ENCODE data around the gene COL10A1. TPM values are rescaled to one million over a fixed set of nuclear protein-coding genes. Genes with fewer than 3 reads are reported as not detected.

Gene COL10A1
- total RNA-seq, 1 experiment from 2014 or later, result not detected

- Histone ChIP-seq H3K27me3 (replicated peaks; ENCODE audit: control insufficient read depth, insufficient read depth, low read length) (no peaks in the 10 kb centered on the region), H3K36me3 (ENCODE audit: control insufficient read depth, insufficient read depth, low read length) (no peaks in the 10 kb centered on the region), H3K4me1 (peaks cover 11% of the 10 kb centered on the region; the same call in 1 of the 2 replicates), H3K4me3 (ENCODE audit: low read depth, low read length) (no peak overlapping the region), H3K9me3 (no peaks in the 10 kb centered on the region)
- Mint-ChIP-seq H3K27me3 (ENCODE audit: insufficient read depth, unreplicated experiment) (no peaks in the 10 kb centered on the region), H3K4me1 (ENCODE audit: low read depth, unreplicated experiment) (peaks cover 19% of the 10 kb centered on the region), H3K36me3 (ENCODE audit: insufficient read depth, unreplicated experiment) (peaks cover 6% of the 10 kb centered on the region), H3K9me3 (ENCODE audit: unreplicated experiment) (no peaks in the 10 kb centered on the region), H3K4me3 (ENCODE audit: unreplicated experiment) (peak overlapping the region; percentile 53), H3K27ac (ENCODE audit: unreplicated experiment) (no peak overlapping the region)
- BruUV-seq (replicated peaks), result no TSS peak
- no peak for TF ChIP-seq CTCF (IDR thresholded peaks at IDR 0.05; ENCODE audit: insufficient read depth in 1 of 2, low read depth in 1 of 2, low read length in 1 of 2, severe bottlenecking in 1 of 2, unreplicated experiment in 1 of 2)
- CTCF ChIA-PET, result interaction anchor here (1.8 kb wide), 1 partner anchor 9 kb away, joined by 4 read pairs; no protein-coding TSS in a partner anchor
- POLR2A ChIA-PET, result no interaction called here
- no peak for DNase-seq
- intact Hi-C loops (cut with micrococcal nuclease; ENCODE audit: unreplicated experiment), result no loop called here
These were observed 23.1 kb downstream of the COL10A1 start for GRCh38 chr6:116102873-116103272.

- ChIA-PET POLR2A (interaction anchor here (0.6 to 1.9 kb wide), 3 partner anchors 10 to 45 kb away, joined by 3 to 19 read pairs (median 3); partner anchors contain the start of gene FRK), CTCF (interaction anchor here (1.7 to 1.8 kb wide), 2 partner anchors 10 to 91 kb away, joined by 4 to 14 read pairs; no protein-coding TSS in a partner anchor)
- no peaks in the 10 kb centered on the region for H3K36me3 ChIP-seq (ENCODE audit: control insufficient read depth, insufficient read depth, low read length)
- Mint-ChIP-seq H3K9me3 (ENCODE audit: unreplicated experiment) (no peaks in the 10 kb centered on the region), H3K4me1 (ENCODE audit: low read depth, unreplicated experiment) (peaks cover 19% of the 10 kb centered on the region), H3K4me3 (ENCODE audit: unreplicated experiment) (peak overlapping the region; percentile 94), H3K27me3 (ENCODE audit: insufficient read depth, unreplicated experiment) (no peaks in the 10 kb centered on the region), H3K36me3 (ENCODE audit: insufficient read depth, unreplicated experiment) (peaks cover 6% of the 10 kb centered on the region), H3K27ac (ENCODE audit: unreplicated experiment) (no peak overlapping the region)
- no TSS peak for BruUV-seq (replicated peaks)
- H3K27me3 ChIP-seq (replicated peaks; ENCODE audit: control insufficient read depth, insufficient read depth, low read length), result no peaks in the 10 kb centered on the region
- no peak for TF ChIP-seq CTCF (IDR thresholded peaks at IDR 0.05; ENCODE audit: insufficient read depth in 1 of 2, low read depth in 1 of 2, low read length in 1 of 2, severe bottlenecking in 1 of 2, unreplicated experiment in 1 of 2)
- H3K4me1 ChIP-seq, result peaks cover 11% of the 10 kb centered on the region; the same call in 1 of the 2 replicates
- H3K9me3 ChIP-seq, result 0 out of 2 replicates have a peak, but pooled peaks cover under 1% of the 10 kb centered on the region
- DNase-seq, result no peak
- H3K4me3 ChIP-seq (ENCODE audit: low read depth, low read length), result peak overlapping the region; percentile 73
- intact Hi-C loops (cut with micrococcal nuclease; ENCODE audit: unreplicated experiment), result loop anchor here (2.0 kb wide), 1 partner anchor 29 kb away; no protein-coding TSS in a partner anchor
These were observed 24.1 kb downstream of the COL10A1 start for GRCh38 chr6:116101790-116102189.

GRCh38 chr6:116101302-116101718 lies 24.6 kb downstream of the COL10A1 start:
- POLR2A ChIA-PET, result interaction anchor here (0.6 to 1.9 kb wide), 4 partner anchors 10 to 89 kb away, joined by 3 to 19 read pairs (median 4); partner anchors contain the start of gene FRK
- H3K36me3 ChIP-seq (ENCODE audit: control insufficient read depth, insufficient read depth, low read length), result no peaks in the 10 kb centered on the region
- peak overlapping the region; percentile 87 for H3K27ac Mint-ChIP-seq (ENCODE audit: unreplicated experiment)
- peak overlapping the region; percentile 94 for H3K4me3 Mint-ChIP-seq (ENCODE audit: unreplicated experiment)
- H3K4me3 ChIP-seq (ENCODE audit: low read depth, low read length), result peak overlapping the region; percentile 73
- H3K4me1 ChIP-seq, result peaks cover 11% of the 10 kb centered on the region; the same call in 1 of the 2 replicates
- CTCF ChIA-PET, result interaction anchor here (1.3 to 1.8 kb wide), 5 partner anchors 11 to 90 kb away, joined by 4 to 14 read pairs (median 6); partner anchors contain the start of gene FRK
- no peak for DNase-seq
- BruUV-seq (replicated peaks), result TSS peak; percentile 37
- H3K9me3 ChIP-seq, result 0 out of 2 replicates have a peak, but pooled peaks cover 5% of the 10 kb centered on the region
- H3K36me3 Mint-ChIP-seq (ENCODE audit: insufficient read depth, unreplicated experiment), result peaks cover 6% of the 10 kb centered on the region
- H3K9me3 Mint-ChIP-seq (ENCODE audit: unreplicated experiment), result no peaks in the 10 kb centered on the region
- H3K27me3 Mint-ChIP-seq (ENCODE audit: insufficient read depth, unreplicated experiment), result no peaks in the 10 kb centered on the region
- TF ChIP-seq CTCF (IDR thresholded peaks at IDR 0.05; ENCODE audit: insufficient read depth in 1 of 2, low read depth in 1 of 2, low read length in 1 of 2, severe bottlenecking in 1 of 2, unreplicated experiment in 1 of 2), result no peak
- H3K4me1 Mint-ChIP-seq (ENCODE audit: low read depth, unreplicated experiment), result peaks cover 19% of the 10 kb centered on the region
- intact Hi-C loops (cut with micrococcal nuclease; ENCODE audit: unreplicated experiment), result loop anchor here (2.0 kb wide), 1 partner anchor 29 kb away; no protein-coding TSS in a partner anchor
- H3K27me3 ChIP-seq (replicated peaks; ENCODE audit: control insufficient read depth, insufficient read depth, low read length), result no peaks in the 10 kb centered on the region

All from Caco-2 (cell line).